ENCODE measurements around the gene PAX3. TPM values are rescaled to one million over a fixed set of nuclear protein-coding genes. Genes with fewer than 3 reads are reported as not detected.
A peak's percentile ranks its signal among the peaks of the same experiment; 100 is the strongest.

Gene PAX3
- total and polyA plus RNA-seq, 9 donors = not detected

GRCh38 chr2:222307978-222308730 lies 9.4 kb upstream of the PAX3 start:
- 8 to 14% (median 10%) methylated on average over 11 of the region's 11 CpGs for WGBS, 3 donors
- intact Hi-C loops (cut with DNase I) = no loop called here
- Histone ChIP-seq H3K36me3 (no peaks in the 10 kb centered on the region), H3K27ac (no peak overlapping the region), H3K4me3 (no peak overlapping the region), H3K4me1 (ENCODE audit: insufficient read depth) (peaks cover 2% of the 10 kb centered on the region), H3K27me3 (peaks cover 3% of the 10 kb centered on the region), H3K9me3 (peaks cover 0 to 7% of the 10 kb centered on the region in 2 donors)
- DNase-seq = no peak
- TF ChIP-seq, protein P1, sequence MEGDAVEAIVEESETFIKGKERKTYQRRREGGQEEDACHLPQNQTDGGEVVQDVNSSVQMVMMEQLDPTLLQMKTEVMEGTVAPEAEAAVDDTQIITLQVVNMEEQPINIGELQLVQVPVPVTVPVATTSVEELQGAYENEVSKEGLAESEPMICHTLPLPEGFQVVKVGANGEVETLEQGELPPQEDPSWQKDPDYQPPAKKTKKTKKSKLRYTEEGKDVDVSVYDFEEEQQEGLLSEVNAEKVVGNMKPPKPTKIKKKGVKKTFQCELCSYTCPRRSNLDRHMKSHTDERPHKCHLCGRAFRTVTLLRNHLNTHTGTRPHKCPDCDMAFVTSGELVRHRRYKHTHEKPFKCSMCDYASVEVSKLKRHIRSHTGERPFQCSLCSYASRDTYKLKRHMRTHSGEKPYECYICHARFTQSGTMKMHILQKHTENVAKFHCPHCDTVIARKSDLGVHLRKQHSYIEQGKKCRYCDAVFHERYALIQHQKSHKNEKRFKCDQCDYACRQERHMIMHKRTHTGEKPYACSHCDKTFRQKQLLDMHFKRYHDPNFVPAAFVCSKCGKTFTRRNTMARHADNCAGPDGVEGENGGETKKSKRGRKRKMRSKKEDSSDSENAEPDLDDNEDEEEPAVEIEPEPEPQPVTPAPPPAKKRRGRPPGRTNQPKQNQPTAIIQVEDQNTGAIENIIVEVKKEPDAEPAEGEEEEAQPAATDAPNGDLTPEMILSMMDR (IDR thresholded peaks at IDR 0.05) = no peak
- TF ChIP-seq POLR2A (IDR thresholded peaks at IDR 0.05) = no peak
- TF ChIP-seq EP300 (IDR thresholded peaks at IDR 0.05) = no peak

DNA sequence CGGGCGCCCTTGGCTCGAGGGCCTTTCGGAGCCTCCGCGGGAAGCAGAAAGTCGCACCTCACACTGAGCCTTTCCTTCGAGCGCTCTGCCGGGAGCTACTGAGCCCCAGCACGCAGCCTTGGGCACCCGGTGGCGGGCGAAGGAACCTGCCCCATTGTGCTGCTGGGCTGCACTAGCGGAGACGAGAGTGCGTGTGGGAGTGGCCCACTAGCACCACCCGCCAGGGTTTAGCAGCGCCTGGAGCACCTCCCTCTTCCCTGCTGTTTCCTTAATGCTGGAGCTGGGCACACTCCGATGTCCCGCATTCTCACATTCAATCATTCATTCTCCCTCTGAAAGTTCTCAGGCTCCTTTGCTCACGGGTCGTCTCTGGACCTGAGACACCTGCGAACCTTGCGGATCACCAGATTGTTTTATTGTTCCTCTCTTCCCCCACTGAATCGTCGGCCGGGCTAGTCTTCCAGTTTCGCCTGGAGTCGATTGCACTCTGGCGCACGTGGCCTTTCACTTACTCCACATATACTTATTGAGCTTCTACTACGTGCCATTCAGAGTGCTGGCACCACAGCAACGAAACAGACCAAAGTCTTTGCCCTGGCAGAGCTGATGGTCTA lies 8.5 kb upstream of the PAX3 start:
- H3K4me3 ChIP-seq = no peak overlapping the region
- no peaks in the 10 kb centered on the region for H3K36me3 ChIP-seq
- no peak for DNase-seq
- peaks cover 3% of the 10 kb centered on the region for H3K27me3 ChIP-seq
- peaks cover 2% of the 10 kb centered on the region for H3K4me1 ChIP-seq (ENCODE audit: insufficient read depth)
- peaks cover 0 to 6% of the 10 kb centered on the region in 2 donors for H3K9me3 ChIP-seq
- intact Hi-C loops (cut with DNase I) = no loop called here
- no peak overlapping the region for H3K27ac ChIP-seq
- TF ChIP-seq, protein P1 (IDR thresholded peaks at IDR 0.05) = no peak
- TF ChIP-seq POLR2A (IDR thresholded peaks at IDR 0.05) (no peak), EP300 (IDR thresholded peaks at IDR 0.05) (no peak)
- WGBS, 3 donors = 3 to 6% (median 4%) methylated on average over 22 to 34 of the region's 34 CpGs

DNA sequence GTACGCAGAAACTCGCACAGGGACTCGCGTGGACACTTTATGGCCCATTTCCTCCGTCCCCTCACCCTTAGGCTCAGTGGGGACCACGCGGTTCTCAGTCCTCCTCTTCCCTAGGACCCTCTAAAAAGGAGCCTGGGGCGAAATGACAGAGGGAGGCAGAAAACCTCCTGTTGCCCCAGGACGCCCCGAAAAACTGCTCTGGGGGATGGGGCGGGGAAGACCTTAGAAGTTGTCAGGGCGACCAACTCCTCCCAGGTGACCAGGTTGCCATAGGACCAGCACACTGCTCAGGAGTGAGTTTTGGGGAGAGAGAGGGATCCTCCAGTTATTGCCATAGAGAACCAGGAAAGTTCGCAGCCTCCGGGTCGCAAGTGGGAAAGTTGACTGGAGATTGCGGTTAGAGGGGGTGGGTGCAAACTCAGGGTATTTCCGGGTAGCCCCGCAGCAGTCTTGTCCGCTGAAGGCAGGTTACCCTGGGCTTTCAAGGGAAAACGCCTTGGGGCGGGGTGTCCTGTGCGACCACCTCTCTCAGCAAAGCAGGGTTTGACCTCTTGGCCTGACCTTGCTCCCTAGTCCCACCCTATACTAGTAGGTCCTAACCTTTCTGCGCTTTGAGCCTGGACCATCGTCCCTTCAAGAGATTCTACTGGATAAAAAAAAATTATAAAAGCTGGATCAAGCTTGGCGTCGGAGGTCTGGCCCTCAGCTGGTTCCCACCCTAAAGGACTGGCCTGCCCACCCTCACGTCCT lies 7.8 kb upstream of the PAX3 start:
- DNase-seq = no peak
- Histone ChIP-seq H3K27ac (no peak overlapping the region), H3K4me3 (peak overlapping the region; percentile 41), H3K4me1 (ENCODE audit: insufficient read depth) (peaks cover 2% of the 10 kb centered on the region), H3K27me3 (peaks cover 3% of the 10 kb centered on the region), H3K9me3 (no peaks in the 10 kb centered on the region), H3K36me3 (no peaks in the 10 kb centered on the region)
- intact Hi-C loops (cut with DNase I) = no loop called here
- no peak for TF ChIP-seq EP300 (IDR thresholded peaks at IDR 0.05)
- TF ChIP-seq, protein P1 (IDR thresholded peaks at IDR 0.05) = no peak
- TF ChIP-seq POLR2A (IDR thresholded peaks at IDR 0.05) = no peak
- WGBS, 3 donors = 4 to 5% (median 5%) methylated on average over 26 to 27 of the region's 27 CpGs

GRCh38 chr2:222305516-222306392 lies 7.0 kb upstream of the PAX3 start:
- H3K36me3 ChIP-seq = no peaks in the 10 kb centered on the region
- H3K4me3 ChIP-seq = peak overlapping the region; percentile 41
- H3K4me1 ChIP-seq (ENCODE audit: insufficient read depth) = peaks cover 2% of the 10 kb centered on the region
- intact Hi-C loops (cut with DNase I) = no loop called here
- H3K9me3 ChIP-seq = no peaks in the 10 kb centered on the region
- DNase-seq = peak in 1 of 5 donors; percentile 42
- TF ChIP-seq, protein P1 (IDR thresholded peaks at IDR 0.05) = no peak
- TF ChIP-seq EP300 (IDR thresholded peaks at IDR 0.05) (no peak), POLR2A (IDR thresholded peaks at IDR 0.05) (no peak)
- WGBS, 3 donors = 1 to 2% (median 2%) methylated on average over 56 to 66 of the region's 66 CpGs
- H3K27me3 ChIP-seq = peaks cover 6% of the 10 kb centered on the region
- no peak overlapping the region for H3K27ac ChIP-seq
